H54 (cell line): ENCODE data around the gene IFT74.

Experiments
- DNase-seq: peaks from one replicate; pipeline ENCODE4 v3.0.0; 2011; ENCODE audit warnings: low spot score, mixed read lengths; ENCODE audit not compliant: insufficient read length
- FAIRE-seq: peaks from 3 replicates; lab custom pipeline; 2011; peaks lifted over from hg19 to GRCh38; lab: Jason Lieb, UNC
- POLR2A ChIP-seq: IDR thresholded peaks from 2 replicates; pipeline ENCODE4 v1.6.1; 2011; ENCODE audit warnings: low read depth, mild to moderate bottlenecking, low read length

IFT74 gene

GRCh38 chr9:26955921-26956859 lies at the start of gene IFT74:
IFT74 (plus strand) TSS chr9:26956412; CDS start chr9:26961968, 5,556 bp downstream.
- DNase-seq (peak; percentile 86), FAIRE-seq (peak; percentile 98)

GRCh38 chr9:26913138-26913668 lies 43.0 kb upstream of the IFT74 start:
- no peak for FAIRE-seq
- no peak for TF ChIP-seq POLR2A
- DNase-seq, result no peak

More at GRCh38 chr9:26955921-26956859, at the start of gene IFT74:
- TF ChIP-seq POLR2A, result peak; percentile 43; the same call in 1 of the 2 replicates

DNA sequence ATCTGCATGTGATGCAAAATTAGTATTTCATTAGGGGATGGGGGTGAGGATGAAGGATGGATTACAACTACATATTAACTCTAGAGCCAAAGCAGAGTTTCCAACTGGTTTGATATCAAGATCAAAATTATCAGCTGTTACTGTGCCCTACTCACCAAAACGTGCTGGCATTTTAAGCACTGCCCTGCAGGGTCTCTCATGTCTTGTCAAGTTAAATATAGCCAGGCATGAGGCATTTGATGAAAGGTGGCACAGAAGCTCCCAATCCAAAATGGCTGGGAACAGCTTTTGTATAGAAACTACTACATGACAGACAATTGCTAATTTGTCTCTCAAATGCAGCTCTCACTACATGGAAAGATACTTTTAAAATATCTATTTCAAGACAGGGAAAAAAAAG lies 36.5 kb upstream of the IFT74 start:
- FAIRE-seq (no peak), DNase-seq (no peak)
- no peak for TF ChIP-seq POLR2A

DNA sequence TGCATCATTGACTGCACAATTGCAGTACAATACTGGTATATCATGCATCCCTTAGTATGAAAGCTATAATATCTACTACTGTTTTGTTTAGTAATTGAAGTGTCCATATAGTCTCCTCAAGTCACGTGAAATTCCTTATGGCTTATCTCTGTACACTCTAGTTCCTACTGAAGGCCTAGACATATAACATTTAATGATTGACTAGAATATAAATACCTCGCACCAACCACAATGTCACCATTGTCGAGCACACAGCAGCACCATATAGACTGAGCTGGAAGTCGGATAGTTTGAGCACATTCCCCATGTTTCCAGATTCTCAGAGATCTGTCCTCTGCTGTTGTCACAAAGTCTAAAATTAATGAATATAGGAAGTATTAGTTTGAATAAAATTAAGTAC lies 30.6 kb upstream of the IFT74 start:
- FAIRE-seq (peak; percentile 11), DNase-seq (no peak)
- TF ChIP-seq POLR2A, result no peak

- FAIRE-seq (no peak), DNase-seq (no peak)
- no peak for TF ChIP-seq POLR2A
These were observed 27.2 kb upstream of the IFT74 start for GRCh38 chr9:26928902-26929495.

DNA sequence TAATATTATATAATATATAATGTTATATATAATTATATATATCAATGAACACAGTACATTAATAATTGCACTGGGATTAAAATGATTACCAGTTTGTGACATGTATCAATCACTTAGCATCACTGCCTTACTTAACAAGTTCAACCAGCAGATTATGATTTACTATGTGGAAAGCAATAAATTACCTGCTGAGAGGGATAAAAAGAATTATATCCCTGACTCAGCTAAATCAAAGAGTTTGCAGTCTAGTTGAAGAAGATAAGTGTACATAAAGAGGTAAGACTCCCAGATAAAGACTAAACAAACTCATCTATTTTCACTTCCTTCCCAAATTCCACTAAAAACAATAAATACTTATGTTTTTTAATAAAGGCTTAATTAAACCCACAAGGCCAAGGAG lies 20.4 kb upstream of the IFT74 start:
- no peak for FAIRE-seq
- DNase-seq, result no peak
- no peak for TF ChIP-seq POLR2A

GRCh38 chr9:26937816-26938371 lies 18.3 kb upstream of the IFT74 start:
- no peak for FAIRE-seq
- DNase-seq, result no peak
- TF ChIP-seq POLR2A, result no peak

GRCh38 chr9:26939955-26940711 lies 16.1 kb upstream of the IFT74 start:
- FAIRE-seq (peak; percentile 60), DNase-seq (no peak)
- TF ChIP-seq POLR2A, result no peak

DNA sequence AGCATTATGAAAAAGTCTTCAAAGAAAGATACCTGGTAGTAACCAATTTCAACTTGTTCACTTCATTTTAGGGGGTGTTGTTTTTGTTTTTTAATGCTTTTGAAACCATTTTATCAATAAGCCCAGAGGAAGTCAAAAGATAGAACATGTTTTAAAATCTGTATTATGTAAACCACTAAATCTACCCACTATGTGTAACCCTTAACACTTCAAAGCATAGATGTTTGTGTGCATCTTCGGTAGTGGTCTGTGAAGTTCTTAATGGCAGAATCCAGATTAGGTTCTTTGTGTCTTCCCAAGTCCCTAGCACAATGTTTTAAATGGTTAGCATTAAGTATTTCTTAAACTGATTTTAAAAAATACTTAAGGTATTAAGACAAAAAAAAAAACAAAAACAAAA lies 15.4 kb upstream of the IFT74 start:
- FAIRE-seq, result peak; percentile 36
- TF ChIP-seq POLR2A, result no peak
- no peak for DNase-seq

- no peak for DNase-seq
- FAIRE-seq, result peak; percentile 33
- TF ChIP-seq POLR2A, result no peak
These were observed 10.6 kb upstream of the IFT74 start for GRCh38 chr9:26945591-26945990.

- FAIRE-seq (peak; percentile 98), DNase-seq (peak; percentile 73)
- peak; percentile 64 for TF ChIP-seq POLR2A
These were observed 9.2 kb upstream of the IFT74 start, which contains the start of gene PLAA for GRCh38 chr9:26946753-26947727. PLAA (minus strand) TSS chr9:26947242; CDS start chr9:26947045, 197 bp downstream.

DNA sequence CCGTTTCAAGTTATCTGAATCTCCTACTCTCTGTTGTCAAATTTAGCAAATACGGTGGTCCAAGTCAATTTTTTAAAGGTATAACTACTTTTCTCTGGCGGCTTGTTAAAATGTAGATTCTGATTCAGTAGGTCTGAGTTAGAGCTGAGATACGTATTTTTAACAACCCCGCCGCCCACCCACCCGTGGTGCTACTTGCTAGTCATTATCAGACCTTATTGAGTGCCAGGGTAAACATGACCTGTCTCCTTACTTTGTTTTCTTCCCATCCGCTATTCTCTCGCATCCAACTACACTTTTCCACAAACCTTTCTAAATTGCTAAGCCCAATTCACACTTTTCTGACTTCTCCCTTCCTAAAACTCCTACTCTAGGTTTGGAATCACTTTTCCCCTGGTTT lies 8.5 kb upstream of the IFT74 start:
- no peak for TF ChIP-seq POLR2A
- FAIRE-seq (no peak), DNase-seq (no peak)
